GM21737 (cell line): ENCODE data around the gene UPF2.
"Not testable (repeated sequence)": the region's sequence is repeated elsewhere in the genome, so short reads cannot be mapped to it uniquely, and the experiment has no call there.

Experiments used
- ATAC-seq: cut with Tn5 transposase; IDR thresholded peaks from one replicate; pipeline ENCODE4 v1.9.1; 2021; ENCODE audit warnings: mild to moderate bottlenecking, moderate library complexity; ENCODE audit not compliant: unreplicated experiment

Gene UPF2

GRCh38 chr10:11909618-11910017 is 133.0 kb downstream of the UPF2 start:
- no peak for ATAC-seq

DNA sequence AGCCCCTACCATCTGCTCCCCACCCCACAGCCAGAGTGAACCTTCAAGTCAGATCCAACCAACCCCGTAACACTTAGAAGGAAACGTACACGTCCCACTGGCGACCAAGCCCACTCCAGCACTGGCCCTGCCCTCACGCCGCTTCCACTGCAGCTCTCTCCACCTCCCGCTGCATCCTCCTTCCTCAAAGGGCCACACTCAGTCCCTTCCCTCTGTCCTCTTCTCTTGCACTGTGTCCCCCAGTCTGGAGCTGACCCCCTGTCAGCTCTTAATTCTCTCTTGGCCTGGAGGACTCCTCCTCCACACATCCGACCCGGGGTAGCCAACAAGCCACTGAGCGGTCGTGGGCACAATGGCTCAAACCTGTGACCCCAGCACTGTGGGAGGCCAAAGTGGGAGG is 133.6 kb downstream of the UPF2 start:
- no peak for ATAC-seq

DNA sequence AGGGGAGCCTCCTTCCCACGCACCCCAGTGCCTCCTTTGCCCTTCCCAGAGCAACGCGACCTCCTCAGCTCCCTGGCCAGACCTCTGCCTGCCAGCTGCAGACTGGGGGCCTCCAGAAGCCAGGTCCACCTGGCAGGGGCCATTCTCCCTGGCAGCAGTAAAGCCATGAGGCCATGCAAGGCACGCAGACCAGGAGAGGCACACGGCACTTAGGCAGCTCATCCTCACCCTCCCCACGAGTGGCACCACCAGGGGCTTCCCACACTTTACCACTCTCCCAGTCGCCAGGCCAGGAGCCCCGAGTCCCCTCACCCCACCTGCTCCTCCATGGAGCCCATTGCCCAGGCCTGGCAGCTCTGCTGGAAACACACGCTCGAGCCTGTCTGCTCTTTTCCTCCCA is 134.1 kb downstream of the UPF2 start:
- no peak for ATAC-seq

- ATAC-seq: no peak
Observed at GRCh38 chr10:11907914-11908313, 134.7 kb downstream of the UPF2 start.

- no peak for ATAC-seq
Observed at GRCh38 chr10:11906714-11907113, 135.9 kb downstream of the UPF2 start.

GRCh38 chr10:11902646-11903045 is 140.0 kb downstream of the UPF2 start:
- ATAC-seq: no peak

DNA sequence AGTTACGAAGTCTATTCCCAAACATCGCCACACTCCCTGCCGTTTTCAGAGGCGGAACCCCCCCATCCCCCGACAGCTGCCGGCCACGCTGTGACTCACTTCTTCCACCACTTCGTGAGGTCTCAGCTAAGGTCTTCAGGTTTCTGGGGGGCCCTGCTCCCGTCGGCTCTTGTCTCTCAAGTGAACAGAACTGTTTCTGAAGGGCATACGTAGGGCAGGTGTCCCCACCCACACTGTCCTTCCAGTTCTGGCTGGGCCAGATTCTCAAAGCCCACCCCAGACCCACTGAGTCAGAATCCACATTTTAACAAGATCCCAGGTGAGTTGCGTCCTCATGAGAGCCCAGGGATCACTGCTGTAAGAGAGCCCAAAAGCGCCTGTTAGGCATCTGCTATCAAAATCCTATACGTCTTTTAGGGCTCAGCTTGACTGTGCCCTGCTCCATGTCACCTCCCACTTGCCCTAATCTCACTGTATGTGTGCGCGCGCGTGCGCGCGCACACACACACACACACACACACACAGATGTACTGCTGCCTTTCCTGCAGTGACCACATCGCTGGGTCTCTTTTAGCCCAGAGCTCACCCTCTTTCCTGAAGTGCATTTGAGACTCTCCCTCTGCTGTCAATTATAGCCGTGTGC is 140.7 kb downstream of the UPF2 start:
- ATAC-seq: no peak

DNA sequence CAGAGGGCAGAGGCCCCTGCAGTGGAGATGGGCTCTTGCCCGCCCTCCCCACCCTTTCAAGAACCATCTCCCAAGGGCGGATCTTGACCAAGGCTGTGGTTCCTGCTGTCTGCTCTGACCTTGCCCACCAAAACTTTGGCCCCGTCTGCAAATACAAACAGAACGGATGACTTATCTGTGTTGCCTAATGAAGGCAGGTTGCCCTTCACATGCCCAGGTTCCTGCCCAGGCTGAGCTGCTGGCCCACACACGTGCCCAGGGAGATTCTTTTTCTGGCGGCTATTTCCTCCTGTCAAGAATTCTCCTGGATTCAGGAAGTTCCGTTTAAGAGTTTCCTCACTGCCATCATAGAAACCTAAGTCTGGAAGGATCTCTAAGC is 141.2 kb downstream of the UPF2 start:
- ATAC-seq: no peak

- ATAC-seq: no peak
Observed at GRCh38 chr10:11901036-11901301, 141.6 kb downstream of the UPF2 start.

DNA sequence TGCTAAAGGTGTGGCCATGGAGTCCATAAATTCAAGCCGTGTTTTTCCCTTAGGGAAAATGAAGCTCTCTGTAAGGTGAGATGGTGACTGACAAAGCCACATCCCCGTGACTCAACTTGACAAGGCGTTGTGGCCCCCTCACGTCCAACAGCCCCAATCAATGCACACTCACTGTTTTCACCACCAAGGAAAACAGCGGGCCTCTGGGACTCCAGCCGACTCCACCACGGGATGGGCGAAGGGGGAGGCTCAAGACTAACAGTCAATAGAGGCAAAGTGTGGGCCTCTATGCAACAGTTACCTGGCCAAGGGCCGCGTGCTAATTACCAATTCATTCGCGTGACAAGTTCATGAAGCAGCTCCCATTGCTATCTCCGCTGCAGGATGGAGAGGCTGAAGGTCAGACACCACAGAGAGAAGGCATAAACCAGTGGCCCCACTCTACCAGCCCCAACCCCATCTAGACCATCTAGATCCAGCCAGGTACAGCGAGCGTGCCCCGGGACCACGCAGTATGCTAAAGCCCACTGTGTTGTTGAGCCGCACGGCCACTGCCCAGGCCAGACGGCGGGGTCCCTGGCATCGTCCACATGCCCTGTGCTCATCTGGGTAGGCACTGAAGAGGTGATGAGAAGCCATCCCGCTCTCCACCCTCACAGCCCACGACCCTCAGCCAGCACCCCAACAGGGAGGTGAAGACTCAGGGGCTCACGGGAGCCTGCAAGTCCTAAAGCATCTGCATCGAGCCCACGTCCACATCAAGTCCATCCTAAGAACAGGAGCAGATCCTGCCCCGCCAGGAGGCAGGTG is 143.3 kb downstream of the UPF2 start:
- no peak for ATAC-seq

GRCh38 chr10:11898372-11899066 is 144.1 kb downstream of the UPF2 start:
- no peak for ATAC-seq

GRCh38 chr10:11898033-11898371 is 144.6 kb downstream of the UPF2 start:
- ATAC-seq: no peak

DNA sequence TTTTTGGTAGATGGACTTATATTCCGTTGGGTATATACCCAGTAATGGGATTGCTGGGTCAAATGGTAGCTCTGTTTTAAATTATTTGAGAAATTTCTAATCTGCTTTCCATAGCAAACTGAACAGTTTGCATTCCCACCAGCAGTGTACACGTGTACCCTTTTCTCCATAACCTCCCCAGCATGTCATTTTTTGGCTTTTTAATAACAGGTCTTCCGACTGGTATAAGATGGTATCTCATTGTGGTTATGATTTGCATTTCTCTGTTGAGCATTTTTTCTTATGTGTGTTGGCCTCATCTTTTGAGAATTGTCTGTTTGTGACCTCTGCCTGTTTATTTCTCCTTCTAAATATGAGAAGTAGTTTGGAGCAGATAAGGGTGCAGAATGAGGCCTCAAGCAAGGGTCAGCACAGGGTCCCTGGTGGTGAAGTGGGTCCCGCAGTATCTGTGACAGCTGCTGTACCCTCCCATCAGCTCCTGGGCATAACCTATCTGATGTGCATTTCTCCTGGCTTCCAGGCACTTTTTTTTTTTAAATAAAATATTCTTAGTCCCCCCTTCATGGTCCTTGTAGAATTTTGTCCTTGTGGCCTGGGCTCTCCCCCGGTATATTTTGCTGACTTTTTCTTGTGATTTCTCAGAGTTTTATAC is 145.9 kb downstream of the UPF2 start:
- ATAC-seq: no peak

- ATAC-seq: no peak
Observed at GRCh38 chr10:11895598-11895997, 147.0 kb downstream of the UPF2 start.

GRCh38 chr10:11895108-11895466 is 147.5 kb downstream of the UPF2 start:
- ATAC-seq: no peak

GRCh38 chr10:11894381-11895107 is 148.1 kb downstream of the UPF2 start:
- no peak for ATAC-seq

GRCh38 chr10:11893749-11894278 is 148.8 kb downstream of the UPF2 start:
- no peak for ATAC-seq

DNA sequence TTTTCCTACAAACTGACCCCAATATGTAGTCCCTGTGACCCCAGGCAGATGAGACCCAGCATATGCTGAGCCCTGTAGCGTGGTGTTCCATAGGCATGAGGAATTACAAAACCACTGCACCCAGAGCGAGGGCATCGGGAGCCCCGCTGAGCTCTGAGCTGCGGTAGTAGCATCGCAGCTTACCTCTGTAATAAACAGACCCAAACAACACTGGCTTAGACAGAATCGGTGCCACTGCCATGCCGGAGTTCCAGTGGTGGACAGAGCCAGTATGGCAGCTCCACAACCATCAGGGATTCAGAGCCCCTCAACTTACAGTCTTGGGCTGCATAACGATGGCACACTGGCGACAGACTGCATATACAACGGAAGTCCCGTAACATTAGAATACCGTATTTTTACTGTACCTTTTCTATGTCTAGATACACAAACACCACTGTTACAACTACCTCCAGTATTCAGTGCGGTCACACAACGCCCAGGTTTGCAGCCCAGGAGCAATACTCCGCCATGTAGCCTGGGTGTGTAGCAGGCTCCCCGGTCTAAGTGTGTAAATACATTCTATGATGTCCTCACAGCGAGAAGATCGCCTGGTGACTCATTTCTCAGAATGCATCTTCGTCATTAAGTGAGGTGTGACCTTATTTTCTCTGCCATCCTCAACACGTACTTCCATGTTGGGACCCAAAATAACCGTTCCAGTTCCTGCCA is 150.7 kb downstream of the UPF2 start:
- no peak for ATAC-seq

DNA sequence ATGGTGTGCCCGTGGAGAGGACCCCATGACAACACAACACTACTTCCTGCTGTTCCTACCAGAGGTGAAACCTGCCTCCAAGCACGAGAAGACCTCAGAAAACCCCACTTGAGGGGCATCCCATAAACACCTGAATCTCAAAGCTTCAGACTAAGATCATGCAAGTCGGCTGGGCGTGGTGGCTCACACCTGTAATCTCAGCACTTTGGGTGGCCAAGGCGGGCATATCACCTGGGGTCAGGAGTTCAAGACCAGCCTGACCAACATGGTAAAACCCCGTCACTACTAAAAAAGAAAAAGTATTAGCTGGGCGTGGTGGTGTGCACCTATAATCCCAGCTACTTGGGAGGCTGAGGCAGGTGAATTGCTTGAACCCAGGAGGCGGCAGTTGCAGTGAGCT is 153.3 kb downstream of the UPF2 start:
- not testable (repeated sequence) for ATAC-seq
